Dendritic cell treated with granulocyte-macrophage colony-stimulating factor and Interleukin-4, amounts not matched to agents 40 ng/mL and 50 ng/mL, for 4 days (primary cell): ENCODE results near the gene CSNK1G3.

Experiments used
- H3K27ac Mint-ChIP-seq: one replicate; pipeline ENCODE4 v1.8.0; 2022; ENCODE audit warnings: mild to moderate bottlenecking, mixed read lengths
- H3K27me3 Mint-ChIP-seq: one replicate; pipeline ENCODE4 v1.8.0; 2022; ENCODE audit warnings: mild to moderate bottlenecking, mixed read lengths
- H3K36me3 Mint-ChIP-seq: one replicate; pipeline ENCODE4 v1.8.0; 2022; ENCODE audit warnings: low read depth, mixed read lengths
- H3K4me1 Mint-ChIP-seq: one replicate; pipeline ENCODE4 v1.8.0; 2022; ENCODE audit warnings: low read depth, mixed read lengths
- H3K4me3 Mint-ChIP-seq: one replicate; pipeline ENCODE4 v1.8.0; 2022; ENCODE audit warnings: mild to moderate bottlenecking, moderate library complexity, mixed read lengths
- H3K9me3 Mint-ChIP-seq: one replicate; pipeline ENCODE4 v1.8.0; 2022; ENCODE audit warnings: mixed read lengths
- intact Hi-C: fragments of 100-400 bp; cut with micrococcal nuclease; formaldehyde crosslinking; loops from one replicate; pipeline ENCODE4 v1.15.0; 2022

CSNK1G3 gene

GRCh38 chr5:123664961-123665360 is 153.0 kb downstream of the CSNK1G3 start:
- no peaks in the 10 kb centered on the region for H3K27me3 Mint-ChIP-seq
- intact Hi-C loops = no loop called here
- no peaks in the 10 kb centered on the region for H3K36me3 Mint-ChIP-seq
- peaks cover 15% of the 10 kb centered on the region for H3K9me3 Mint-ChIP-seq
- H3K27ac Mint-ChIP-seq = no peak overlapping the region
- H3K4me3 Mint-ChIP-seq = no peak overlapping the region
- H3K4me1 Mint-ChIP-seq = no peaks in the 10 kb centered on the region

GRCh38 chr5:123665822-123666371 is 153.9 kb downstream of the CSNK1G3 start:
- intact Hi-C loops = no loop called here
- Mint-ChIP-seq H3K36me3 (no peaks in the 10 kb centered on the region), H3K27me3 (no peaks in the 10 kb centered on the region), H3K27ac (no peak overlapping the region), H3K9me3 (peaks cover 15% of the 10 kb centered on the region), H3K4me1 (no peaks in the 10 kb centered on the region), H3K4me3 (no peak overlapping the region)
